ENCODE results near the gene SOST.

Gene SOST

GRCh38 chr17:43774304-43775250 lies 16.0 kb upstream of the SOST start:
- no peak for DNase-seq

GRCh38 chr17:43772877-43773648 lies 14.5 kb upstream of the SOST start:
- peak; percentile 13 to 51 for DNase-seq

GRCh38 chr17:43771463-43771862 lies 12.9 kb upstream of the SOST start:
- no peak for DNase-seq

GRCh38 chr17:43770957-43771356 lies 12.4 kb upstream of the SOST start:
- DNase-seq, result no peak

- DNase-seq, result no peak
Observed at GRCh38 chr17:43769859-43770258, 11.3 kb upstream of the SOST start.

GRCh38 chr17:43769426-43769825 lies 10.8 kb upstream of the SOST start:
- no peak for DNase-seq

GRCh38 chr17:43768943-43769342 lies 10.4 kb upstream of the SOST start:
- DNase-seq, result no peak

GRCh38 chr17:43768382-43768781 lies 9.8 kb upstream of the SOST start:
- peak; percentile 17 to 61 for DNase-seq

GRCh38 chr17:43767713-43768059 lies 9.1 kb upstream of the SOST start:
- no peak for DNase-seq

- no peak for DNase-seq
Observed at GRCh38 chr17:43767053-43767712, 8.6 kb upstream of the SOST start.

- DNase-seq, result peak in 1 of 2 donors; percentile 34
Observed at GRCh38 chr17:43766413-43767052, 7.9 kb upstream of the SOST start.

- DNase-seq, result peak; percentile 86 to 88
Observed at GRCh38 chr17:43760254-43760852, 1.8 kb upstream of the SOST start.

- no peak for DNase-seq
Observed at GRCh38 chr17:43759836-43760235, 1.2 kb upstream of the SOST start.

- no peak for DNase-seq
Observed at GRCh38 chr17:43758086-43758485, 505 bp downstream of the SOST start.

GRCh38 chr17:43757171-43757660 lies 1.4 kb downstream of the SOST start:
- DNase-seq, result no peak

GRCh38 chr17:43756201-43756600 lies 2.4 kb downstream of the SOST start:
- DNase-seq, result no peak

- DNase-seq, result no peak
Observed at GRCh38 chr17:43755389-43755875, 3.2 kb downstream of the SOST start.

GRCh38 chr17:43754947-43755346 lies 3.6 kb downstream of the SOST start:
- DNase-seq, result no peak

GRCh38 chr17:43753493-43754129 lies 5.0 kb downstream of the SOST start:
- peak in 1 of 2 donors; percentile 14 for DNase-seq

- no peak for DNase-seq
Observed at GRCh38 chr17:43750153-43750552, 8.4 kb downstream of the SOST start.

- no peak for DNase-seq
Observed at GRCh38 chr17:43745541-43745940, 13.1 kb downstream of the SOST start.

- DNase-seq, result no peak
Observed at GRCh38 chr17:43741636-43742035, 17.0 kb downstream of the SOST start.

Measured in CD4-positive, alpha-beta T cell treated with Interleukin-4 for 1 hour (primary cell).